Dendritic cell treated with granulocyte-macrophage colony-stimulating factor and Interleukin-4, amounts not matched to agents 40 ng/mL and 50 ng/mL, for 4 days (primary cell): ENCODE data around the gene CAND1.
A peak's percentile ranks its signal among the peaks of the same experiment; 100 is the strongest.

Experiments used
- H3K27ac Mint-ChIP-seq: one replicate; pipeline ENCODE4 v1.8.0; 2022; ENCODE audit warnings: mild to moderate bottlenecking, mixed read lengths
- H3K27me3 Mint-ChIP-seq: one replicate; pipeline ENCODE4 v1.8.0; 2022; ENCODE audit warnings: mild to moderate bottlenecking, mixed read lengths
- H3K36me3 Mint-ChIP-seq: one replicate; pipeline ENCODE4 v1.8.0; 2022; ENCODE audit warnings: low read depth, mixed read lengths
- H3K4me1 Mint-ChIP-seq: one replicate; pipeline ENCODE4 v1.8.0; 2022; ENCODE audit warnings: low read depth, mixed read lengths
- H3K4me3 Mint-ChIP-seq: one replicate; pipeline ENCODE4 v1.8.0; 2022; ENCODE audit warnings: mild to moderate bottlenecking, moderate library complexity, mixed read lengths
- H3K9me3 Mint-ChIP-seq: one replicate; pipeline ENCODE4 v1.8.0; 2022; ENCODE audit warnings: mixed read lengths
- intact Hi-C: fragments of 100-400 bp; cut with micrococcal nuclease; formaldehyde crosslinking; loops from one replicate; pipeline ENCODE4 v1.15.0; 2022

The CAND1 gene

GRCh38 chr12:67268896-67269632 lies at the start of gene CAND1:
CAND1 (plus strand) TSS chr12:67269358; CDS start chr12:67269718, 360 bp downstream.
- peaks cover 30% of the 10 kb centered on the region for H3K4me1 Mint-ChIP-seq

GRCh38 chr12:67220065-67220464 lies 49.1 kb upstream of the CAND1 start:
- H3K27me3 Mint-ChIP-seq: peaks cover 10% of the 10 kb centered on the region
- no peak overlapping the region for H3K27ac Mint-ChIP-seq
- H3K9me3 Mint-ChIP-seq: no peaks in the 10 kb centered on the region
- no peaks in the 10 kb centered on the region for H3K4me1 Mint-ChIP-seq
- no peaks in the 10 kb centered on the region for H3K36me3 Mint-ChIP-seq
- intact Hi-C loops: no loop called here
- no peak overlapping the region for H3K4me3 Mint-ChIP-seq

More at GRCh38 chr12:67268896-67269632, at the start of gene CAND1:
- Mint-ChIP-seq H3K4me3 (peak within 1 kb of the TSS; percentile 79), H3K9me3 (peaks cover 8% of the 10 kb centered on the region), H3K27me3 (no peaks in the 10 kb centered on the region), H3K36me3 (peaks cover 13% of the 10 kb centered on the region), H3K27ac (peak within 1 kb of the TSS; percentile 97)
- intact Hi-C loops: loop anchor here (5.0 to 10.0 kb wide), 2 partner anchors 383 to 964 kb away; partner anchors contain the start of gene HELB

- no peaks in the 10 kb centered on the region for H3K4me1 Mint-ChIP-seq
- H3K4me3 Mint-ChIP-seq: no peak overlapping the region
- no peak overlapping the region for H3K27ac Mint-ChIP-seq
- H3K36me3 Mint-ChIP-seq: no peaks in the 10 kb centered on the region
- intact Hi-C loops: no loop called here
- H3K27me3 Mint-ChIP-seq: peaks cover 3% of the 10 kb centered on the region
- H3K9me3 Mint-ChIP-seq: no peaks in the 10 kb centered on the region
Observed at GRCh38 chr12:67222302-67222701, 46.9 kb upstream of the CAND1 start.

- Mint-ChIP-seq H3K27me3 (no peaks in the 10 kb centered on the region), H3K4me1 (no peaks in the 10 kb centered on the region), H3K27ac (no peak overlapping the region), H3K4me3 (no peak overlapping the region), H3K9me3 (no peaks in the 10 kb centered on the region), H3K36me3 (no peaks in the 10 kb centered on the region)
- intact Hi-C loops: no loop called here
Observed at GRCh38 chr12:67223225-67223624, 45.9 kb upstream of the CAND1 start.

- Mint-ChIP-seq H3K27me3 (no peaks in the 10 kb centered on the region), H3K36me3 (no peaks in the 10 kb centered on the region), H3K4me1 (no peaks in the 10 kb centered on the region), H3K27ac (no peak overlapping the region), H3K4me3 (no peak overlapping the region), H3K9me3 (peaks cover 15% of the 10 kb centered on the region)
- intact Hi-C loops: no loop called here
Observed at GRCh38 chr12:67237231-67237630, 31.9 kb upstream of the CAND1 start.

- no peaks in the 10 kb centered on the region for H3K27me3 Mint-ChIP-seq
- H3K9me3 Mint-ChIP-seq: peaks cover 15% of the 10 kb centered on the region
- intact Hi-C loops: no loop called here
- no peaks in the 10 kb centered on the region for H3K36me3 Mint-ChIP-seq
- H3K4me3 Mint-ChIP-seq: no peak overlapping the region
- no peak overlapping the region for H3K27ac Mint-ChIP-seq
- H3K4me1 Mint-ChIP-seq: no peaks in the 10 kb centered on the region
Observed at GRCh38 chr12:67239061-67239460, 30.1 kb upstream of the CAND1 start.

GRCh38 chr12:67241482-67241881 lies 27.7 kb upstream of the CAND1 start:
- no peaks in the 10 kb centered on the region for H3K27me3 Mint-ChIP-seq
- H3K4me3 Mint-ChIP-seq: no peak overlapping the region

GRCh38 chr12:67243260-67243659 lies 25.9 kb upstream of the CAND1 start:
- Mint-ChIP-seq H3K27me3 (no peaks in the 10 kb centered on the region), H3K36me3 (no peaks in the 10 kb centered on the region)

More at GRCh38 chr12:67241482-67241881, 27.7 kb upstream of the CAND1 start:
- Mint-ChIP-seq H3K27ac (no peak overlapping the region), H3K36me3 (no peaks in the 10 kb centered on the region), H3K9me3 (no peaks in the 10 kb centered on the region), H3K4me1 (no peaks in the 10 kb centered on the region)
- intact Hi-C loops: no loop called here

GRCh38 chr12:67245571-67245970 lies 23.6 kb upstream of the CAND1 start:
- Mint-ChIP-seq H3K36me3 (no peaks in the 10 kb centered on the region), H3K4me1 (no peaks in the 10 kb centered on the region), H3K27ac (no peak overlapping the region), H3K4me3 (no peak overlapping the region), H3K27me3 (no peaks in the 10 kb centered on the region), H3K9me3 (no peaks in the 10 kb centered on the region)
- intact Hi-C loops: no loop called here

More at GRCh38 chr12:67243260-67243659, 25.9 kb upstream of the CAND1 start:
- no peak overlapping the region for H3K4me3 Mint-ChIP-seq
- intact Hi-C loops: no loop called here
- H3K4me1 Mint-ChIP-seq: no peaks in the 10 kb centered on the region
- H3K27ac Mint-ChIP-seq: no peak overlapping the region
- H3K9me3 Mint-ChIP-seq: no peaks in the 10 kb centered on the region

- no peak overlapping the region for H3K27ac Mint-ChIP-seq
- H3K27me3 Mint-ChIP-seq: peaks cover 3% of the 10 kb centered on the region
- no peak overlapping the region for H3K4me3 Mint-ChIP-seq
- H3K4me1 Mint-ChIP-seq: no peaks in the 10 kb centered on the region
- intact Hi-C loops: no loop called here
- no peaks in the 10 kb centered on the region for H3K36me3 Mint-ChIP-seq
- no peaks in the 10 kb centered on the region for H3K9me3 Mint-ChIP-seq
Observed at GRCh38 chr12:67251012-67251411, 18.1 kb upstream of the CAND1 start.

- Mint-ChIP-seq H3K9me3 (no peaks in the 10 kb centered on the region), H3K36me3 (no peaks in the 10 kb centered on the region), H3K4me1 (no peaks in the 10 kb centered on the region), H3K27me3 (peaks cover 3% of the 10 kb centered on the region), H3K4me3 (no peak overlapping the region), H3K27ac (no peak overlapping the region)
- intact Hi-C loops: no loop called here
Observed at GRCh38 chr12:67254372-67255026, 14.7 kb upstream of the CAND1 start.

- Mint-ChIP-seq H3K9me3 (no peaks in the 10 kb centered on the region), H3K4me3 (no peak overlapping the region), H3K27ac (no peak overlapping the region), H3K4me1 (no peaks in the 10 kb centered on the region), H3K36me3 (no peaks in the 10 kb centered on the region), H3K27me3 (peaks cover 1% of the 10 kb centered on the region)
- intact Hi-C loops: no loop called here
Observed at GRCh38 chr12:67256649-67257048, 12.5 kb upstream of the CAND1 start.

GRCh38 chr12:67263471-67263870 lies 5.7 kb upstream of the CAND1 start:
- Mint-ChIP-seq H3K27ac (no peak overlapping the region), H3K4me1 (no peaks in the 10 kb centered on the region), H3K4me3 (no peak overlapping the region), H3K36me3 (no peaks in the 10 kb centered on the region), H3K9me3 (peaks cover 8% of the 10 kb centered on the region), H3K27me3 (no peaks in the 10 kb centered on the region)
- intact Hi-C loops: loop anchor here (10.0 kb wide), 1 partner anchor 959 kb away; the partner anchor contains the start of gene HELB

- H3K27me3 Mint-ChIP-seq: no peaks in the 10 kb centered on the region
- H3K9me3 Mint-ChIP-seq: peaks cover 8% of the 10 kb centered on the region
- H3K4me1 Mint-ChIP-seq: peaks cover 24% of the 10 kb centered on the region
- H3K27ac Mint-ChIP-seq: peak overlapping the region; percentile 97
- intact Hi-C loops: loop anchor here (5.0 to 10.0 kb wide), 2 partner anchors 384 to 964 kb away; partner anchors contain the start of gene HELB
- H3K4me3 Mint-ChIP-seq: peak overlapping the region; percentile 79
- peaks cover 13% of the 10 kb centered on the region for H3K36me3 Mint-ChIP-seq
Observed at GRCh38 chr12:67268335-67268895, 743 bp upstream of the CAND1 start.
